ENCODE data around the gene ATP7B.

DNA sequence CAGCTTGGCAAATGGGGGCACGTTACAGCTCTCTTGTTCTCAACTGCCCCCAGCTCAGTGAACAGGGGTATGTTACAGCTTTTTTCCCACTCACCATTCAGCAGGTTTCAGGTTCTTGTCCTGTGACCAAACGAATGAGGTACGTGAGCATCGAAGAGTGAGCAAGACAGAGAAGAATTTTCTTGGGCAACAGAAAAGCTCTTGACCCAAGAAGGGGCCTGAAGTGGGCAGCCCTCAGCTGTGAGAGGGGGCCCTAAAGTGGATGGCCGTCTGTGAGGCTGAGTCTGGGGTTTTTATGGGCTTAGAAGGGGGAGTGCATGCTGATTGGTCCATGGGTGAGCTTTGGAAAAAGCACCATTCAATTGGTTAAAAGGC lies 128.0 kb downstream of the ATP7B start:
- TF ChIP-seq POLR2A (IDR thresholded peaks at IDR 0.05; ENCODE audit: low read depth, low read length), result no peak
- TF ChIP-seq, protein P1, sequence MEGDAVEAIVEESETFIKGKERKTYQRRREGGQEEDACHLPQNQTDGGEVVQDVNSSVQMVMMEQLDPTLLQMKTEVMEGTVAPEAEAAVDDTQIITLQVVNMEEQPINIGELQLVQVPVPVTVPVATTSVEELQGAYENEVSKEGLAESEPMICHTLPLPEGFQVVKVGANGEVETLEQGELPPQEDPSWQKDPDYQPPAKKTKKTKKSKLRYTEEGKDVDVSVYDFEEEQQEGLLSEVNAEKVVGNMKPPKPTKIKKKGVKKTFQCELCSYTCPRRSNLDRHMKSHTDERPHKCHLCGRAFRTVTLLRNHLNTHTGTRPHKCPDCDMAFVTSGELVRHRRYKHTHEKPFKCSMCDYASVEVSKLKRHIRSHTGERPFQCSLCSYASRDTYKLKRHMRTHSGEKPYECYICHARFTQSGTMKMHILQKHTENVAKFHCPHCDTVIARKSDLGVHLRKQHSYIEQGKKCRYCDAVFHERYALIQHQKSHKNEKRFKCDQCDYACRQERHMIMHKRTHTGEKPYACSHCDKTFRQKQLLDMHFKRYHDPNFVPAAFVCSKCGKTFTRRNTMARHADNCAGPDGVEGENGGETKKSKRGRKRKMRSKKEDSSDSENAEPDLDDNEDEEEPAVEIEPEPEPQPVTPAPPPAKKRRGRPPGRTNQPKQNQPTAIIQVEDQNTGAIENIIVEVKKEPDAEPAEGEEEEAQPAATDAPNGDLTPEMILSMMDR (conservative IDR thresholded peaks at IDR 0.05; ENCODE audit: low read depth, low read length), result no peak
- TF ChIP-seq CEBPB (IDR thresholded peaks at IDR 0.05; ENCODE audit: low read depth, low read length), result no peak
- TF ChIP-seq CHD1 (IDR thresholded peaks at IDR 0.05; ENCODE audit: low read depth, low read length), result no peak
- no peak for TF ChIP-seq RFX5 (IDR thresholded peaks at IDR 0.05; ENCODE audit: low read depth, low read length)
- TF ChIP-seq MXI1 (IDR thresholded peaks at IDR 0.05; ENCODE audit: borderline replicate concordance, low read depth, low read length), result no peak
- TF ChIP-seq, protein P2, sequence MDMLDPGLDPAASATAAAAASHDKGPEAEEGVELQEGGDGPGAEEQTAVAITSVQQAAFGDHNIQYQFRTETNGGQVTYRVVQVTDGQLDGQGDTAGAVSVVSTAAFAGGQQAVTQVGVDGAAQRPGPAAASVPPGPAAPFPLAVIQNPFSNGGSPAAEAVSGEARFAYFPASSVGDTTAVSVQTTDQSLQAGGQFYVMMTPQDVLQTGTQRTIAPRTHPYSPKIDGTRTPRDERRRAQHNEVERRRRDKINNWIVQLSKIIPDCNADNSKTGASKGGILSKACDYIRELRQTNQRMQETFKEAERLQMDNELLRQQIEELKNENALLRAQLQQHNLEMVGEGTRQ (IDR thresholded peaks at IDR 0.05; ENCODE audit: low read depth, low read length), result no peak
- no peak for TF ChIP-seq SMC3 (IDR thresholded peaks at IDR 0.05; ENCODE audit: low read depth, low read length)
- no peak for TF ChIP-seq RAD21 (IDR thresholded peaks at IDR 0.05; ENCODE audit: low read length)

Measured in IMR-90 (cell line).